Measurements from ENCODE around the gene RAPGEF4.

Gene RAPGEF4

GRCh38 chr2:172998547-172999272 is 263.1 kb downstream of the RAPGEF4 start:
- no peaks in the 10 kb centered on the region for H3K36me3 ChIP-seq (ENCODE audit: control insufficient read depth, insufficient read depth, low read length)
- no peaks in the 10 kb centered on the region for H3K4me1 ChIP-seq (ENCODE audit: control insufficient read depth, insufficient read depth, low read length, poor library complexity, severe bottlenecking)
- DNase-seq: no peak
- H3K27ac ChIP-seq (ENCODE audit: insufficient read depth, low read length, poor library complexity, severe bottlenecking): no peak overlapping the region
- no peak overlapping the region for H3K4me3 ChIP-seq (ENCODE audit: insufficient read depth, low read depth, low read length, poor library complexity, severe bottlenecking)
- no peaks in the 10 kb centered on the region for H3K9me3 ChIP-seq (ENCODE audit: control insufficient read depth, low read length)
- H3K27me3 ChIP-seq (replicated peaks; ENCODE audit: control insufficient read depth, insufficient read depth, low read length, poor library complexity, severe bottlenecking): no peaks in the 10 kb centered on the region

GRCh38 chr2:172999641-173000386 is 264.2 kb downstream of the RAPGEF4 start:
- DNase-seq: no peak
- Histone ChIP-seq H3K4me3 (ENCODE audit: insufficient read depth, low read depth, low read length, poor library complexity, severe bottlenecking) (no peak overlapping the region), H3K27me3 (replicated peaks; ENCODE audit: control insufficient read depth, insufficient read depth, low read length, poor library complexity, severe bottlenecking) (no peaks in the 10 kb centered on the region), H3K36me3 (ENCODE audit: control insufficient read depth, insufficient read depth, low read length) (no peaks in the 10 kb centered on the region), H3K27ac (ENCODE audit: insufficient read depth, low read length, poor library complexity, severe bottlenecking) (no peak overlapping the region), H3K9me3 (ENCODE audit: control insufficient read depth, low read length) (no peaks in the 10 kb centered on the region), H3K4me1 (ENCODE audit: control insufficient read depth, insufficient read depth, low read length, poor library complexity, severe bottlenecking) (no peaks in the 10 kb centered on the region)

GRCh38 chr2:173001664-173002604 is 266.3 kb downstream of the RAPGEF4 start:
- Histone ChIP-seq H3K27ac (ENCODE audit: insufficient read depth, low read length, poor library complexity, severe bottlenecking) (no peak overlapping the region), H3K4me1 (ENCODE audit: control insufficient read depth, insufficient read depth, low read length, poor library complexity, severe bottlenecking) (no peaks in the 10 kb centered on the region), H3K27me3 (replicated peaks; ENCODE audit: control insufficient read depth, insufficient read depth, low read length, poor library complexity, severe bottlenecking) (no peaks in the 10 kb centered on the region), H3K4me3 (ENCODE audit: insufficient read depth, low read depth, low read length, poor library complexity, severe bottlenecking) (no peak overlapping the region), H3K9me3 (ENCODE audit: control insufficient read depth, low read length) (no peaks in the 10 kb centered on the region), H3K36me3 (ENCODE audit: control insufficient read depth, insufficient read depth, low read length) (no peaks in the 10 kb centered on the region)
- no peak for DNase-seq

- no peaks in the 10 kb centered on the region for H3K27me3 ChIP-seq (replicated peaks; ENCODE audit: control insufficient read depth, insufficient read depth, low read length, poor library complexity, severe bottlenecking)
- no peaks in the 10 kb centered on the region for H3K4me1 ChIP-seq (ENCODE audit: control insufficient read depth, insufficient read depth, low read length, poor library complexity, severe bottlenecking)
- no peaks in the 10 kb centered on the region for H3K36me3 ChIP-seq (ENCODE audit: control insufficient read depth, insufficient read depth, low read length)
- no peak overlapping the region for H3K27ac ChIP-seq (ENCODE audit: insufficient read depth, low read length, poor library complexity, severe bottlenecking)
- no peak for DNase-seq
- H3K4me3 ChIP-seq (ENCODE audit: insufficient read depth, low read depth, low read length, poor library complexity, severe bottlenecking): no peak overlapping the region
- H3K9me3 ChIP-seq (ENCODE audit: control insufficient read depth, low read length): no peaks in the 10 kb centered on the region
Observed at GRCh38 chr2:173002751-173003541, 267.3 kb downstream of the RAPGEF4 start.

- Histone ChIP-seq H3K4me3 (ENCODE audit: insufficient read depth, low read depth, low read length, poor library complexity, severe bottlenecking) (no peak overlapping the region), H3K27ac (ENCODE audit: insufficient read depth, low read length, poor library complexity, severe bottlenecking) (no peak overlapping the region), H3K9me3 (ENCODE audit: control insufficient read depth, low read length) (no peaks in the 10 kb centered on the region), H3K36me3 (ENCODE audit: control insufficient read depth, insufficient read depth, low read length) (no peaks in the 10 kb centered on the region), H3K27me3 (replicated peaks; ENCODE audit: control insufficient read depth, insufficient read depth, low read length, poor library complexity, severe bottlenecking) (no peaks in the 10 kb centered on the region), H3K4me1 (ENCODE audit: control insufficient read depth, insufficient read depth, low read length, poor library complexity, severe bottlenecking) (no peaks in the 10 kb centered on the region)
- DNase-seq: no peak
Observed at GRCh38 chr2:173008786-173009185, 273.1 kb downstream of the RAPGEF4 start.

- Histone ChIP-seq H3K27me3 (replicated peaks; ENCODE audit: control insufficient read depth, insufficient read depth, low read length, poor library complexity, severe bottlenecking) (no peaks in the 10 kb centered on the region), H3K9me3 (ENCODE audit: control insufficient read depth, low read length) (no peaks in the 10 kb centered on the region), H3K27ac (ENCODE audit: insufficient read depth, low read length, poor library complexity, severe bottlenecking) (no peak overlapping the region), H3K36me3 (ENCODE audit: control insufficient read depth, insufficient read depth, low read length) (no peaks in the 10 kb centered on the region), H3K4me3 (ENCODE audit: insufficient read depth, low read depth, low read length, poor library complexity, severe bottlenecking) (no peak overlapping the region), H3K4me1 (ENCODE audit: control insufficient read depth, insufficient read depth, low read length, poor library complexity, severe bottlenecking) (no peaks in the 10 kb centered on the region)
- DNase-seq: no peak
Observed at GRCh38 chr2:173010233-173010632, 274.6 kb downstream of the RAPGEF4 start.

- H3K36me3 ChIP-seq (ENCODE audit: control insufficient read depth, insufficient read depth, low read length): no peaks in the 10 kb centered on the region
- no peak overlapping the region for H3K27ac ChIP-seq (ENCODE audit: insufficient read depth, low read length, poor library complexity, severe bottlenecking)
- H3K4me3 ChIP-seq (ENCODE audit: insufficient read depth, low read depth, low read length, poor library complexity, severe bottlenecking): no peak overlapping the region
- H3K27me3 ChIP-seq (replicated peaks; ENCODE audit: control insufficient read depth, insufficient read depth, low read length, poor library complexity, severe bottlenecking): no peaks in the 10 kb centered on the region
- no peaks in the 10 kb centered on the region for H3K4me1 ChIP-seq (ENCODE audit: control insufficient read depth, insufficient read depth, low read length, poor library complexity, severe bottlenecking)
- no peak for DNase-seq
- H3K9me3 ChIP-seq (ENCODE audit: control insufficient read depth, low read length): no peaks in the 10 kb centered on the region
Observed at GRCh38 chr2:173016451-173016850, 280.8 kb downstream of the RAPGEF4 start.

- no peak overlapping the region for H3K4me3 ChIP-seq (ENCODE audit: insufficient read depth, low read depth, low read length, poor library complexity, severe bottlenecking)
- no peaks in the 10 kb centered on the region for H3K9me3 ChIP-seq (ENCODE audit: control insufficient read depth, low read length)
- no peaks in the 10 kb centered on the region for H3K27me3 ChIP-seq (replicated peaks; ENCODE audit: control insufficient read depth, insufficient read depth, low read length, poor library complexity, severe bottlenecking)
- H3K4me1 ChIP-seq (ENCODE audit: control insufficient read depth, insufficient read depth, low read length, poor library complexity, severe bottlenecking): no peaks in the 10 kb centered on the region
- no peaks in the 10 kb centered on the region for H3K36me3 ChIP-seq (ENCODE audit: control insufficient read depth, insufficient read depth, low read length)
- no peak for DNase-seq
- no peak overlapping the region for H3K27ac ChIP-seq (ENCODE audit: insufficient read depth, low read length, poor library complexity, severe bottlenecking)
Observed at GRCh38 chr2:173017646-173018420, 282.2 kb downstream of the RAPGEF4 start.

GRCh38 chr2:173019755-173020154 is 284.1 kb downstream of the RAPGEF4 start:
- Histone ChIP-seq H3K27me3 (replicated peaks; ENCODE audit: control insufficient read depth, insufficient read depth, low read length, poor library complexity, severe bottlenecking) (no peaks in the 10 kb centered on the region), H3K4me3 (ENCODE audit: insufficient read depth, low read depth, low read length, poor library complexity, severe bottlenecking) (no peak overlapping the region), H3K9me3 (ENCODE audit: control insufficient read depth, low read length) (no peaks in the 10 kb centered on the region), H3K36me3 (ENCODE audit: control insufficient read depth, insufficient read depth, low read length) (no peaks in the 10 kb centered on the region), H3K27ac (ENCODE audit: insufficient read depth, low read length, poor library complexity, severe bottlenecking) (no peak overlapping the region), H3K4me1 (ENCODE audit: control insufficient read depth, insufficient read depth, low read length, poor library complexity, severe bottlenecking) (no peaks in the 10 kb centered on the region)
- no peak for DNase-seq

Measured in effector memory CD4-positive, alpha-beta T cell (primary cell).